SK-N-SH treated with all-trans-retinoic acid at 6 μM for 48 hours (cell line): ENCODE data around the gene PLCB4.

ENCODE experiments used
- ATAC-seq: fragments of 200-7000 bp; cut with Tn5 transposase; 3 replicates; pipeline ENCODE4 v1.9.1; 2020; ENCODE audit warnings: mild to moderate bottlenecking, moderate library complexity
- ARNTL ChIP-seq: fragments of 450-650 bp; formaldehyde crosslinking; IDR thresholded peaks from 2 replicates; pipeline ENCODE4 v1.5.0; 2020; ENCODE audit warnings: low read depth, mild to moderate bottlenecking, moderate library complexity, borderline replicate concordance
- BACH2 ChIP-seq: fragments of 250-450 bp; sonication (Bioruptor Pico); IDR thresholded peaks from 2 replicates; pipeline ENCODE4 v1.9.0; 2021; ENCODE audit warnings: mild to moderate bottlenecking, borderline replicate concordance
- CREB5 ChIP-seq: fragments of 250-450 bp; sonication (Bioruptor Pico); IDR thresholded peaks from 2 replicates; pipeline ENCODE4 v1.5.1; 2020; ENCODE audit warnings: low read depth, mild to moderate bottlenecking, moderate library complexity
- CSDC2 ChIP-seq: fragments of 250-450 bp; sonication (Bioruptor Pico); IDR thresholded peaks from 2 replicates; pipeline ENCODE4 v1.5.0; 2020; ENCODE audit warnings: mild to moderate bottlenecking, moderate library complexity
- CSRNP3 ChIP-seq: fragments of 250-450 bp; sonication (Bioruptor Pico); IDR thresholded peaks from 2 replicates; pipeline ENCODE4 v1.5.1; 2021; ENCODE audit warnings: mild to moderate bottlenecking, moderate library complexity
- GLIS3 ChIP-seq: fragments of 250-450 bp; sonication (Bioruptor Pico); IDR thresholded peaks from 2 replicates; pipeline ENCODE4 v1.5.0; 2020; ENCODE audit warnings: mild to moderate bottlenecking, moderate library complexity
- ISL1 ChIP-seq: fragments of 250-450 bp; sonication (Bioruptor Pico); IDR thresholded peaks from 2 replicates; pipeline ENCODE4 v2.1.2; 2022; ENCODE audit warnings: mild to moderate bottlenecking, moderate library complexity
- OSR1 ChIP-seq: fragments of 250-450 bp; sonication (Bioruptor Pico); IDR thresholded peaks from 2 replicates; pipeline ENCODE4 v1.8.0; 2022; ENCODE audit warnings: moderate library complexity, mild to moderate bottlenecking, inconsistent platforms
- POU6F1 ChIP-seq: fragments of 250-450 bp; sonication (Bioruptor Pico); IDR thresholded peaks from 2 replicates; pipeline ENCODE4 v1.8.0; 2021; ENCODE audit warnings: low read depth, mild to moderate bottlenecking, moderate library complexity, borderline replicate concordance
- PPARA ChIP-seq: fragments of 250-450 bp; sonication (Bioruptor Pico); IDR thresholded peaks from 2 replicates; pipeline ENCODE4 v1.5.0; 2020; ENCODE audit warnings: mild to moderate bottlenecking, borderline replicate concordance
- RARB ChIP-seq: fragments of 250-450 bp; sonication (Bioruptor Pico); IDR thresholded peaks from 2 replicates; pipeline ENCODE4 v1.8.0; 2021; ENCODE audit warnings: mild to moderate bottlenecking, moderate library complexity
- SNAI2 ChIP-seq: fragments of 250-450 bp; sonication (Bioruptor Pico); IDR thresholded peaks from 2 replicates; pipeline ENCODE4 v1.5.0; 2020; ENCODE audit warnings: mild to moderate bottlenecking, moderate library complexity
- TOX ChIP-seq: fragments of 250-450 bp; sonication (Bioruptor Pico); IDR thresholded peaks from 2 replicates; pipeline ENCODE4 v1.8.0; 2021; ENCODE audit warnings: mild to moderate bottlenecking, moderate library complexity, borderline replicate concordance
- TSHZ2 ChIP-seq: fragments of 250-450 bp; sonication (Bioruptor Pico); IDR thresholded peaks from 2 replicates; pipeline ENCODE4 v1.5.0; 2020; ENCODE audit warnings: mild to moderate bottlenecking, moderate library complexity
- ZFP3 ChIP-seq: fragments of 250-450 bp; sonication (Bioruptor Pico); IDR thresholded peaks from 2 replicates; pipeline ENCODE4 v1.5.0; 2020; ENCODE audit warnings: mild to moderate bottlenecking, moderate library complexity
- ZNF70 ChIP-seq: fragments of 450-650 bp; formaldehyde crosslinking; IDR thresholded peaks from 2 replicates; pipeline ENCODE4 v1.5.0; 2020; ENCODE audit warnings: mild to moderate bottlenecking, moderate library complexity
- ZNF8 ChIP-seq: fragments of 450-650 bp; formaldehyde crosslinking; IDR thresholded peaks from 2 replicates; pipeline ENCODE4 v1.5.0; 2020; ENCODE audit warnings: mild to moderate bottlenecking, moderate library complexity

Gene PLCB4

GRCh38 chr20:9211016-9211760 lies 142.3 kb downstream of the PLCB4 start:
- ATAC-seq: no peak
- no peak for TF ChIP-seq BACH2
- TF ChIP-seq RARB: no peak
- no peak for TF ChIP-seq TSHZ2 (CRISPR knock-in tag)
- TF ChIP-seq OSR1 (CRISPR knock-in tag): no peak
- no peak for TF ChIP-seq CSDC2 (CRISPR knock-in tag)
- TF ChIP-seq ZNF8 (CRISPR knock-in tag): no peak
- TF ChIP-seq ARNTL (CRISPR knock-in tag): no peak
- no peak for TF ChIP-seq CSRNP3
- TF ChIP-seq PPARA: no peak
- no peak for TF ChIP-seq TOX (CRISPR knock-in tag)
- TF ChIP-seq SNAI2 (CRISPR knock-in tag): no peak
- TF ChIP-seq, all 23 proteins: peak for 0

- no peak for ATAC-seq
- TF ChIP-seq POU6F1 (CRISPR knock-in tag) (no peak), TSHZ2 (CRISPR knock-in tag) (no peak), CREB5 (no peak), GLIS3 (no peak), CSRNP3 (no peak), ISL1 (no peak), ARNTL (CRISPR knock-in tag) (no peak), ZFP3 (no peak)
Observed at GRCh38 chr20:9212735-9213134, 143.8 kb downstream of the PLCB4 start.

GRCh38 chr20:9214685-9215084 lies 145.8 kb downstream of the PLCB4 start:
- TF ChIP-seq ISL1 (peak; percentile 64), ZNF70 (CRISPR knock-in tag) (no peak)

More at GRCh38 chr20:9214685-9215084, 145.8 kb downstream of the PLCB4 start:
- ATAC-seq: no peak
